Sigmoid colon (tissue), 4 donors: Measurements from ENCODE around the gene SLC5A4.

Experiments
- EP300 ChIP-seq, 4 donors: sonication (generic); formaldehyde crosslinking; IDR thresholded peaks; one replicate each; pipeline ENCODE4 v1.6.1; 2017; ENCODE audit warnings: antibody characterized with exemption in 4 of 4
- TF ChIP-seq, protein P1 (sequence below), 4 experiments: fragments of 450-650 bp in 3 of 4; fragments of 200-600 bp in 1 of 4; IDR thresholded peaks; one replicate each; pipeline ENCODE4 v1.5.1; 2016 to 2019; ENCODE audit warnings: antibody characterized with exemption in 4 of 4, mild to moderate bottlenecking in 3 of 4, moderate library complexity in 2 of 4

DNA sequence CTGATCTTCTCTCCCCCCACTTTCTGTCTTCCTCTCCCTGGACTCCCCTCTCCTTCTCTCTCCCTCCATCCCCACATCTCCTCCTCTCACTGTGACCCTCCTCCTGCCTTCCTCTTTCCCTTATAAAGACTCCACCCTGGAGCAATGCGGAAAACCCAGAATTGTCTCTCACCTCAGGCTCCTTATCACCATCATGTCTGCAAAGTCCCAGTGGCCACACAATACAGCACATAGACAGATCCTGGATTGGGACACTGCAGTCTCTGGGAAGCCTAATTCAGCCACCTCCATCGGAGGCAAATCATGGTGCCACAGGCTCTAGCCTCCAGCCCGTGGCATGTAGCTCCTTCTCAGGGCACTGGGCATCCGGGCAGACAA, 53.0 kb downstream of the SLC5A4 start:
- no peak for TF ChIP-seq EP300 (IDR thresholded peaks at IDR 0.05)
- TF ChIP-seq, protein P1, sequence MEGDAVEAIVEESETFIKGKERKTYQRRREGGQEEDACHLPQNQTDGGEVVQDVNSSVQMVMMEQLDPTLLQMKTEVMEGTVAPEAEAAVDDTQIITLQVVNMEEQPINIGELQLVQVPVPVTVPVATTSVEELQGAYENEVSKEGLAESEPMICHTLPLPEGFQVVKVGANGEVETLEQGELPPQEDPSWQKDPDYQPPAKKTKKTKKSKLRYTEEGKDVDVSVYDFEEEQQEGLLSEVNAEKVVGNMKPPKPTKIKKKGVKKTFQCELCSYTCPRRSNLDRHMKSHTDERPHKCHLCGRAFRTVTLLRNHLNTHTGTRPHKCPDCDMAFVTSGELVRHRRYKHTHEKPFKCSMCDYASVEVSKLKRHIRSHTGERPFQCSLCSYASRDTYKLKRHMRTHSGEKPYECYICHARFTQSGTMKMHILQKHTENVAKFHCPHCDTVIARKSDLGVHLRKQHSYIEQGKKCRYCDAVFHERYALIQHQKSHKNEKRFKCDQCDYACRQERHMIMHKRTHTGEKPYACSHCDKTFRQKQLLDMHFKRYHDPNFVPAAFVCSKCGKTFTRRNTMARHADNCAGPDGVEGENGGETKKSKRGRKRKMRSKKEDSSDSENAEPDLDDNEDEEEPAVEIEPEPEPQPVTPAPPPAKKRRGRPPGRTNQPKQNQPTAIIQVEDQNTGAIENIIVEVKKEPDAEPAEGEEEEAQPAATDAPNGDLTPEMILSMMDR (IDR thresholded peaks at IDR 0.05) = no peak
